GM04504 (cell line): ENCODE data around the gene SCN4B.

Experiments used
- DNase-seq: peaks from one replicate; pipeline ENCODE4 v3.0.0-alpha.2; 2012; ENCODE audit warnings: low read depth

Gene SCN4B

GRCh38 chr11:118174006-118174567 is 21.5 kb upstream of the SCN4B start:
- no peak for DNase-seq

- no peak for DNase-seq
Measured at GRCh38 chr11:118172356-118172755, 19.7 kb upstream of the SCN4B start.

- DNase-seq, result no peak
Measured at GRCh38 chr11:118171269-118172062, 18.8 kb upstream of the SCN4B start.

- no peak for DNase-seq
Measured at GRCh38 chr11:118170882-118171268, 18.3 kb upstream of the SCN4B start.

- no peak for DNase-seq
Measured at GRCh38 chr11:118170231-118170630, 17.6 kb upstream of the SCN4B start.

- no peak for DNase-seq
Measured at GRCh38 chr11:118169300-118170140, 16.9 kb upstream of the SCN4B start.

GRCh38 chr11:118168751-118169150 is 16.1 kb upstream of the SCN4B start:
- no peak for DNase-seq

GRCh38 chr11:118168316-118168715 is 15.7 kb upstream of the SCN4B start:
- DNase-seq, result no peak

- DNase-seq, result no peak
Measured at GRCh38 chr11:118167906-118168305, 15.3 kb upstream of the SCN4B start.

GRCh38 chr11:118167253-118167652 is 14.6 kb upstream of the SCN4B start:
- no peak for DNase-seq

GRCh38 chr11:118166641-118167040 is 14.0 kb upstream of the SCN4B start:
- no peak for DNase-seq

- DNase-seq, result no peak
Measured at GRCh38 chr11:118164885-118165284, 12.3 kb upstream of the SCN4B start.

- no peak for DNase-seq
Measured at GRCh38 chr11:118163494-118163893, 10.9 kb upstream of the SCN4B start.

GRCh38 chr11:118162846-118163245 is 10.2 kb upstream of the SCN4B start:
- no peak for DNase-seq

GRCh38 chr11:118161786-118162185 is 9.2 kb upstream of the SCN4B start:
- DNase-seq, result no peak

GRCh38 chr11:118157186-118157895 is 4.7 kb upstream of the SCN4B start:
- no peak for DNase-seq

GRCh38 chr11:118156531-118157185 is 4.0 kb upstream of the SCN4B start:
- DNase-seq, result no peak

- no peak for DNase-seq
Measured at GRCh38 chr11:118155776-118156530, 3.3 kb upstream of the SCN4B start.

GRCh38 chr11:118154641-118155040 is 2.0 kb upstream of the SCN4B start:
- no peak for DNase-seq

GRCh38 chr11:118153976-118154375 is 1.4 kb upstream of the SCN4B start:
- no peak for DNase-seq

- no peak for DNase-seq
Measured at GRCh38 chr11:118153516-118153915, 893 bp upstream of the SCN4B start.
